GM18909 (cell line): ENCODE measurements around the gene SERPINH1.

Source experiments
- ATAC-seq: cut with Tn5 transposase; IDR thresholded peaks from one replicate; pipeline ENCODE4 v1.9.1; 2021; ENCODE audit warnings: mild to moderate bottlenecking; ENCODE audit not compliant: unreplicated experiment, poor library complexity

SERPINH1 gene

GRCh38 chr11:75593286-75593915 lies 31.3 kb downstream of the SERPINH1 start:
- ATAC-seq = no peak

GRCh38 chr11:75594211-75594610 lies 32.2 kb downstream of the SERPINH1 start:
- no peak for ATAC-seq

GRCh38 chr11:75595429-75595828 lies 33.4 kb downstream of the SERPINH1 start:
- ATAC-seq = no peak

- ATAC-seq = no peak
These were observed 34.9 kb downstream of the SERPINH1 start for GRCh38 chr11:75596914-75597313.

- ATAC-seq = no peak
These were observed 35.6 kb downstream of the SERPINH1 start for GRCh38 chr11:75597636-75598035.

GRCh38 chr11:75598264-75598663 lies 36.2 kb downstream of the SERPINH1 start:
- no peak for ATAC-seq

- no peak for ATAC-seq
These were observed 36.8 kb downstream of the SERPINH1 start for GRCh38 chr11:75598900-75599299.

GRCh38 chr11:75600356-75600755 lies 38.3 kb downstream of the SERPINH1 start:
- ATAC-seq = no peak

- no peak for ATAC-seq
These were observed 39.4 kb downstream of the SERPINH1 start for GRCh38 chr11:75601494-75601893.

- no peak for ATAC-seq
These were observed 40.9 kb downstream of the SERPINH1 start for GRCh38 chr11:75602951-75603350.

GRCh38 chr11:75603791-75604736 lies 42.0 kb downstream of the SERPINH1 start:
- no peak for ATAC-seq

GRCh38 chr11:75606099-75606498 lies 44.0 kb downstream of the SERPINH1 start:
- no peak for ATAC-seq

GRCh38 chr11:75611823-75612222 lies 49.8 kb downstream of the SERPINH1 start:
- no peak for ATAC-seq

- no peak for ATAC-seq
These were observed 53.7 kb downstream of the SERPINH1 start for GRCh38 chr11:75615751-75616150.

- ATAC-seq = no peak
These were observed 54.2 kb downstream of the SERPINH1 start for GRCh38 chr11:75616281-75616680.
